Activated CD4-positive, alpha-beta T cell treated with anti-CD3 and anti-CD28 coated beads, Interleukin-2, amount 10 ng/mL, durations not matched to agents 24 days and 14 days (primary cell): ENCODE data around the gene FBXL17. TPM values are rescaled to one million over a fixed set of nuclear protein-coding genes. Genes with fewer than 3 reads are reported as not detected.

Experiments
- DNase-seq: peaks from one replicate; pipeline ENCODE4 v3.0.0; 2022
- H3K27ac Mint-ChIP-seq: one replicate; pipeline ENCODE4 v1.8.0; 2022; ENCODE audit warnings: mild to moderate bottlenecking, mixed read lengths
- H3K27me3 Mint-ChIP-seq: one replicate; pipeline ENCODE4 v1.8.0; 2022; ENCODE audit warnings: mixed read lengths
- H3K36me3 Mint-ChIP-seq: one replicate; pipeline ENCODE4 v1.8.0; 2022; ENCODE audit warnings: low read depth, mild to moderate bottlenecking, mixed read lengths
- H3K4me1 Mint-ChIP-seq: one replicate; pipeline ENCODE4 v1.8.0; 2021; ENCODE audit warnings: mixed read lengths
- H3K4me3 Mint-ChIP-seq: one replicate; pipeline ENCODE4 v1.8.0; 2022; ENCODE audit warnings: mild to moderate bottlenecking, moderate library complexity, mixed read lengths
- H3K9me3 Mint-ChIP-seq: one replicate; pipeline ENCODE4 v1.8.0; 2021; ENCODE audit warnings: mixed read lengths
- intact Hi-C: fragments of 100-400 bp; cut with micrococcal nuclease; formaldehyde crosslinking; loops from one replicate; pipeline ENCODE4 v1.15.1; 2023
- total RNA-seq: library from RNA; stranded (reverse); gene quantifications from 2 replicates; pipeline ENCODE4 v1.2.3, GENCODE V29; 2022

FBXL17 gene
- total RNA-seq, 1 donor from 2014 or later, result 7.5 TPM

- H3K36me3 Mint-ChIP-seq, result no peaks in the 10 kb centered on the region
- H3K27ac Mint-ChIP-seq, result no peak overlapping the region
- H3K4me1 Mint-ChIP-seq, result no peaks in the 10 kb centered on the region
- no peaks in the 10 kb centered on the region for H3K27me3 Mint-ChIP-seq
- H3K4me3 Mint-ChIP-seq, result no peak overlapping the region
- no peak for DNase-seq
- intact Hi-C loops, result no loop called here
- H3K9me3 Mint-ChIP-seq, result no peaks in the 10 kb centered on the region
These were observed 298.7 kb downstream of the FBXL17 start for GRCh38 chr5:108083232-108083631.

- Mint-ChIP-seq H3K27me3 (no peaks in the 10 kb centered on the region), H3K4me3 (no peak overlapping the region), H3K27ac (no peak overlapping the region), H3K36me3 (no peaks in the 10 kb centered on the region), H3K9me3 (no peaks in the 10 kb centered on the region), H3K4me1 (no peaks in the 10 kb centered on the region)
- DNase-seq, result no peak
- intact Hi-C loops, result no loop called here
These were observed 300.2 kb downstream of the FBXL17 start for GRCh38 chr5:108081707-108082106.

DNA sequence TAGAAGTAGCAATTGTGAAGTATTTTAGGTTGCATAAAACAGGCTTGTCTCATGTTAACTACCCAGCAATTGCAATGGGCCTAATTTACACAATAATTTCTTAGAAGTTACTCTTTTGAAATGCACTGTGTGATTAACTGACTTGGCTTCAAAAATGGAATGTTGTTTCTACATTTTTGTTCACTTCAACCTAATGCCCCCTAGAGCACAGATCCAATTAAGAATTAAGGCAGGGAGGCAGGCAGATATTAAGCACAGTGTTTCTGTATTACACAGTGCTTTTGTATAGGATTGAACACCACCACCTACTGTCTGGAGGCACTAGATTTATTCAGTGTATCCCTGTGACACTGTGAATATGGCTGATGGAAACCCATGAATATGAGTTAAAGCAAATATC lies 302.1 kb downstream of the FBXL17 start:
- no peak for DNase-seq
- H3K27me3 Mint-ChIP-seq, result no peaks in the 10 kb centered on the region
- no peaks in the 10 kb centered on the region for H3K9me3 Mint-ChIP-seq
- no peaks in the 10 kb centered on the region for H3K4me1 Mint-ChIP-seq
- H3K4me3 Mint-ChIP-seq, result no peak overlapping the region
- H3K36me3 Mint-ChIP-seq, result no peaks in the 10 kb centered on the region
- H3K27ac Mint-ChIP-seq, result no peak overlapping the region
- intact Hi-C loops, result no loop called here

- intact Hi-C loops, result no loop called here
- H3K4me3 Mint-ChIP-seq, result no peak overlapping the region
- H3K27me3 Mint-ChIP-seq, result no peaks in the 10 kb centered on the region
- no peaks in the 10 kb centered on the region for H3K36me3 Mint-ChIP-seq
- H3K9me3 Mint-ChIP-seq, result no peaks in the 10 kb centered on the region
- DNase-seq, result no peak
- no peak overlapping the region for H3K27ac Mint-ChIP-seq
- H3K4me1 Mint-ChIP-seq, result no peaks in the 10 kb centered on the region
These were observed 303.0 kb downstream of the FBXL17 start for GRCh38 chr5:108078882-108079281.

DNA sequence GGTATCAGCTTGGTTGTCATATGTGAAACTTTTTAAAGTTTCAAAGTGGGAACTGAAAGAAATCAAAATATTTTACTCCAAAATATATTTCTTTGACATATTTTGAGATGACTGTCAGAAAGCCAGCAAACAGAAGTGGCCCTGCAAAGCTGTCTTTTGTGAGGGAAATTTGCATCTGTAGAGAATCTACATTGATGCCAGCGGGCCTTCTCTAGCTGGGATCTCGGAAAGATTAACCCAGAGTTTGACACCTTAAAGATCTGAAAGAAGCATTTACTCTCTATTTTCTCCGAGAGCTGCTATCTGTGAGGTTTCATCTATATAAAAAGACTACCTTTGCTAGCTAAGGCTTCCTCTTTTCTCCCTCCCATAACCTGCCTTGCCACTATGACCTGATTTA lies 303.6 kb downstream of the FBXL17 start:
- no peak overlapping the region for H3K4me3 Mint-ChIP-seq
- H3K4me1 Mint-ChIP-seq, result no peaks in the 10 kb centered on the region
- no peak for DNase-seq
- no peak overlapping the region for H3K27ac Mint-ChIP-seq
- no peaks in the 10 kb centered on the region for H3K36me3 Mint-ChIP-seq
- H3K27me3 Mint-ChIP-seq, result no peaks in the 10 kb centered on the region
- intact Hi-C loops, result no loop called here
- peaks cover 3% of the 10 kb centered on the region for H3K9me3 Mint-ChIP-seq

DNA sequence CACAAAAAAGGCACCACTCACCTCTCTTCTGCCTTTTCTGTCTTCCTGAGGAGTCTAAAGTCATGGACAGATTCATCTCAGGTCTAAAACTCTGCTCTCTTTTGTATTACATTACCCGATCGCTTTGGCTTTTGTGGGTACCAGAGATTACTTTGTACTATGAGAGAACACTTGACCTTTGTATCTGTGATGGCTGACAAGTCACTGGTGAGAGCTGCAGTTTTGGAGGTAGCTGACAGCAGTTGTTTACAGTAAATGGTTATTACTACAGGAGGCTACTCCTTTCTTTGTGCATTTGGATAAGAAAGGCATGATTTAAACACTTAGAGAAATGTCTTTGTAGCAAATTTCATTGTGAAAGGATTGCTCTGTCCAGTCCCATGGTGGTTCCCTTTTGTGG lies 307.3 kb downstream of the FBXL17 start:
- no peaks in the 10 kb centered on the region for H3K27me3 Mint-ChIP-seq
- no peaks in the 10 kb centered on the region for H3K36me3 Mint-ChIP-seq
- intact Hi-C loops, result no loop called here
- no peaks in the 10 kb centered on the region for H3K4me1 Mint-ChIP-seq
- DNase-seq, result no peak
- peaks cover 11% of the 10 kb centered on the region for H3K9me3 Mint-ChIP-seq
- no peak overlapping the region for H3K27ac Mint-ChIP-seq
- no peak overlapping the region for H3K4me3 Mint-ChIP-seq

GRCh38 chr5:108064302-108064701 lies 317.6 kb downstream of the FBXL17 start:
- Mint-ChIP-seq H3K4me1 (peaks cover under 1% of the 10 kb centered on the region), H3K4me3 (no peak overlapping the region), H3K36me3 (no peaks in the 10 kb centered on the region), H3K9me3 (no peaks in the 10 kb centered on the region), H3K27ac (no peak overlapping the region), H3K27me3 (no peaks in the 10 kb centered on the region)
- intact Hi-C loops, result no loop called here
- DNase-seq, result no peak

- Mint-ChIP-seq H3K36me3 (no peaks in the 10 kb centered on the region), H3K4me3 (no peak overlapping the region), H3K27me3 (no peaks in the 10 kb centered on the region), H3K4me1 (no peaks in the 10 kb centered on the region), H3K27ac (no peak overlapping the region), H3K9me3 (no peaks in the 10 kb centered on the region)
- intact Hi-C loops, result no loop called here
- no peak for DNase-seq
These were observed 320.0 kb downstream of the FBXL17 start for GRCh38 chr5:108061941-108062340.

DNA sequence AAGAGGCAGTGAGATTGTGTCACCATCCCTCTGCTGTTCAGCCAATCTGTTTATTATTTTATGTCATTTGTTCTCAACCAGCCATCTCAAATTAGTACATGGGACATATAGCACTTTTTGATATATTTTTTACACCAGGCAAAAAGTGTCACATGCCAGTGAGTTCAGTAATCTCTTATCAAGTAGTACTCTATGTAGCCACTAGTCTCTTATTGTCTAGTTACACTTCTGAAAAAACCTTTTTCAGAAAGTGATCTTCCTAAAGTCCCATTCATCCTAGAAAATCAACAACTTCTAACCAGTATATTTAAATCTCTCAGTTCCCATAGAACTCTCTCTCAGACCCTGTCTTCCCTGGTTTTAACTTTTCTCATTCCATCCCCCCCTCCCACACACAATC lies 321.6 kb downstream of the FBXL17 start:
- Mint-ChIP-seq H3K4me1 (no peaks in the 10 kb centered on the region), H3K27me3 (no peaks in the 10 kb centered on the region), H3K4me3 (no peak overlapping the region), H3K9me3 (no peaks in the 10 kb centered on the region), H3K36me3 (no peaks in the 10 kb centered on the region), H3K27ac (no peak overlapping the region)
- DNase-seq, result no peak
- intact Hi-C loops, result no loop called here

- H3K36me3 Mint-ChIP-seq, result no peaks in the 10 kb centered on the region
- H3K27ac Mint-ChIP-seq, result no peak overlapping the region
- H3K4me1 Mint-ChIP-seq, result no peaks in the 10 kb centered on the region
- H3K9me3 Mint-ChIP-seq, result no peaks in the 10 kb centered on the region
- no peak for DNase-seq
- no peaks in the 10 kb centered on the region for H3K27me3 Mint-ChIP-seq
- H3K4me3 Mint-ChIP-seq, result no peak overlapping the region
- intact Hi-C loops, result no loop called here
These were observed 322.6 kb downstream of the FBXL17 start for GRCh38 chr5:108059334-108059733.

DNA sequence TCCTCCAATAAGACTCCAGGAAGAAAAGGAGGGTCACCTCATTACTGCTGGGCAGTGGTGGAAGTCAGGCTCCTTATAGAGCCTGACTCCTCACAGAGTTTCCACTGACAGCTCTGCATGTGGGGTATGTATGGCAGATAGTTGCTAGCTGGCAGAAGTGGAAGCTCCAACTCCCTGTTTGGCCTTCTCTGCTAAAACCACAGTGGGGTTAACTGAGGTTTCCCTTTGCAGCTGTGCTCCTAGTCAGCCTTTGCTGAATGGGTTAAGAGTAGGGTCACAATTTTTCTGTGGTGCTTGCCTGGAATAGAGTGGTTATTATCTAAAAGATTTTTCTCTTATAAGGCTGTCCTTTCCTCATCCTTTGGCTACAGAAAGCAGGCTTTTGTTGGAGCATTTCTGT lies 327.5 kb downstream of the FBXL17 start:
- no peaks in the 10 kb centered on the region for H3K27me3 Mint-ChIP-seq
- peaks cover 27% of the 10 kb centered on the region for H3K9me3 Mint-ChIP-seq
- H3K4me3 Mint-ChIP-seq, result no peak overlapping the region
- DNase-seq, result no peak
- H3K36me3 Mint-ChIP-seq, result peaks cover 5% of the 10 kb centered on the region
- no peaks in the 10 kb centered on the region for H3K4me1 Mint-ChIP-seq
- intact Hi-C loops, result no loop called here
- H3K27ac Mint-ChIP-seq, result no peak overlapping the region

DNA sequence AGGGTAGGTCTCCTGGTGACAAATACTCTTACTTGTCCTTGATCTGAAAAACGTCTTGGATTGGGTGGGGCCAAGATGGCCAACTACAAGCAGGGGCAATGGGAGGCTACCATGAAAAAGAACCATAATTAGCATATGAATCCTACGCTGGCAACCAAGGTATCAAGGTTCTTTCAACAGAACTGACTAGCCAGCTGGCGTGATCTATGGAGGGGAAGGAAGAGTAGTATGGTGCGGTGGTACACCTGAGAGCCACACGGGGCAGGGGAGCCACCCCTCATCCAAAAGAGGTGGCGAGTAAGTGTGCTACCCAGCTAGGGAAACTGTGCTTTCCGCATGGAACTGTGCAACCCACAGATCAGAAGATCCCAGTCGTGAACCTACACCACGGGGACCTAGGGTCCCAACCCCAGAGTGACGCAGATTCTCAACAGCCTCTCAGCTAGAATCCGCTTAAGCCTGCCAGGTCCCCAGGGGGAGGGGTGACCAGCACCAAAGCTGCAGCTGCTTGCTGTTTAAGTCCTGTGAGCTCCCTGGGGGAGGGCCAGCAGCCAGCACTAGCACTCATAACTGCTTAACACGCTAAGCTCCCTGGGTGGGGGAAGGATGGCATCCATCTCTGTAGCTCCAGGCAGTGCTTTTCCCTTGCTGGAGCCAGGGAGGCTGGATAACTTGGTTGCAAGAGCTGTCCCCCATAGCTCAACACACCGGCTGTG lies 334.8 kb downstream of the FBXL17 start:
- intact Hi-C loops, result no loop called here
- no peak overlapping the region for H3K4me3 Mint-ChIP-seq
- H3K9me3 Mint-ChIP-seq, result peaks cover 27% of the 10 kb centered on the region
- H3K27me3 Mint-ChIP-seq, result no peaks in the 10 kb centered on the region
- H3K4me1 Mint-ChIP-seq, result no peaks in the 10 kb centered on the region
- no peak overlapping the region for H3K27ac Mint-ChIP-seq
- no peak for DNase-seq
- H3K36me3 Mint-ChIP-seq, result peaks cover 7% of the 10 kb centered on the region

- DNase-seq, result no peak
- intact Hi-C loops, result no loop called here
These were observed 345.4 kb downstream of the FBXL17 start for GRCh38 chr5:108036482-108036881.

DNA sequence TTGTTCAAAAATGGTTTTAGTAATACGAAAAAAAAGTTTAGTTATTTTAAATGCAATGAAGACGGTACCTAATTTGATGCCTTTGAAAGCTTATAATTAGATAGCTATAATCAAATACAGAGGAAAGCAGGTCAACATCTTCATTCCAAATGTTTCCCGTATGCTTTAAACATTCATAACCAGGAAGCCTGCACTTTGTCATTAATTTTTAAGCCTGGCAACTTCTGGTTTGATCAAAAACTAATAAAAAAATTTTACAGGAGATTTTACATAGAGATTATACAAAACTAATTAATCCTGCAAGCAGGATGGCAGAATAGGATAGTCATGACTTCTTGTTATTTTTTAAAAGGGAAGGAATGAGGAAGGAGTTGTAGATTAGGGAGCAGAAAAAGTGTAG lies 353.0 kb downstream of the FBXL17 start:
- no peak overlapping the region for H3K4me3 Mint-ChIP-seq
- no peaks in the 10 kb centered on the region for H3K9me3 Mint-ChIP-seq
- DNase-seq, result no peak
- H3K4me1 Mint-ChIP-seq, result no peaks in the 10 kb centered on the region
- H3K36me3 Mint-ChIP-seq, result no peaks in the 10 kb centered on the region
- H3K27ac Mint-ChIP-seq, result no peak overlapping the region
- intact Hi-C loops, result no loop called here
- H3K27me3 Mint-ChIP-seq, result no peaks in the 10 kb centered on the region

More at GRCh38 chr5:108036482-108036881, 345.4 kb downstream of the FBXL17 start:
- Mint-ChIP-seq H3K36me3 (no peaks in the 10 kb centered on the region), H3K9me3 (no peaks in the 10 kb centered on the region), H3K4me1 (no peaks in the 10 kb centered on the region), H3K27me3 (no peaks in the 10 kb centered on the region), H3K4me3 (no peak overlapping the region), H3K27ac (no peak overlapping the region)

DNA sequence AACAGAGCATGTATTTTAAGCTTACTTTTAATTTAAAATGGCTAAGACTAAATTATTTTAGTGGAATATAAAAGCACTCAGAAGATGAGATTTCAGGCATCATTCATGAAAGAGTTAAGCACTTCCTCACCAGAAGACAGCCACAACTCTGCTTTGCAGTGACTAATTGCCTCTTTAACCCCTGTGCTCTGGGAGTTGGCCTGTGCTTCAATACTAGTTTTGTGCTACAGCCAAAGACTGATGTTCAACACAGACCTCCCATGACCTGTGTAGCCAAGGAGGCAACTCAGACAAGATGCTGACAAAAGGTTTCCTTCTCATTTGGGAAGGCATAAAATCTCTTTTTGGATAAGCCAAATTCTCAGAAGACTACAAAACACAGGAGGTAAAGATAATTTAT lies 353.5 kb downstream of the FBXL17 start:
- Mint-ChIP-seq H3K9me3 (no peaks in the 10 kb centered on the region), H3K27ac (no peak overlapping the region), H3K4me1 (no peaks in the 10 kb centered on the region), H3K36me3 (no peaks in the 10 kb centered on the region), H3K27me3 (no peaks in the 10 kb centered on the region), H3K4me3 (no peak overlapping the region)
- intact Hi-C loops, result no loop called here
- DNase-seq, result no peak
